Skeletal muscle tissue (tissue), 4 donors: ENCODE measurements around the gene CREG1. TPM values are rescaled to one million over a fixed set of nuclear protein-coding genes. Genes with fewer than 3 reads are reported as not detected.

ENCODE experiments used
- H3K27ac ChIP-seq: one replicate; pipeline ENCODE4 v1.7.0; 2013; ENCODE audit warnings: mild to moderate bottlenecking, low read depth, low read length, inconsistent platforms
- H3K27me3 ChIP-seq, 3 donors: one replicate each; pipeline ENCODE4 v1.7.0; 2013; ENCODE audit warnings: low read length in 3 of 3; ENCODE audit not compliant: control insufficient read depth in 3 of 3, insufficient read depth in 3 of 3
- H3K36me3 ChIP-seq, 3 donors: one replicate each; pipeline ENCODE4 v1.7.0; 2013; ENCODE audit warnings: low read length in 3 of 3; ENCODE audit not compliant: control insufficient read depth in 3 of 3, insufficient read depth in 3 of 3
- H3K4me1 ChIP-seq, 3 donors: one replicate each; pipeline ENCODE4 v1.7.0; 2013; ENCODE audit warnings: low read length in 3 of 3, mild to moderate bottlenecking in 3 of 3; ENCODE audit not compliant: control insufficient read depth in 3 of 3, insufficient read depth in 3 of 3
- H3K4me3 ChIP-seq, 3 donors: one replicate each; pipeline ENCODE4 v1.7.0; 2013; ENCODE audit warnings: low read length in 3 of 3
- H3K9ac ChIP-seq, 3 donors: one replicate each; pipeline ENCODE4 v1.7.0; 2013; ENCODE audit warnings: low read length in 3 of 3, mild to moderate bottlenecking in 3 of 3, moderate library complexity in 2 of 3, low read depth in 1 of 3
- H3K9me3 ChIP-seq, 3 donors: one replicate each; pipeline ENCODE4 v1.7.0; 2013; ENCODE audit warnings: low read length in 3 of 3; ENCODE audit not compliant: control insufficient read depth in 3 of 3
- total RNA-seq: library from RNA; depleted of rRNA; stranded (reverse); fragments of >200 nt; gene quantifications from one replicate; pipeline ENCODE4 v1.2.3, GENCODE V29; 2014
- donor health status: Osteomylitis.

The CREG1 gene
- total RNA-seq, 1 donor from 2014 or later = 25.6 TPM

DNA sequence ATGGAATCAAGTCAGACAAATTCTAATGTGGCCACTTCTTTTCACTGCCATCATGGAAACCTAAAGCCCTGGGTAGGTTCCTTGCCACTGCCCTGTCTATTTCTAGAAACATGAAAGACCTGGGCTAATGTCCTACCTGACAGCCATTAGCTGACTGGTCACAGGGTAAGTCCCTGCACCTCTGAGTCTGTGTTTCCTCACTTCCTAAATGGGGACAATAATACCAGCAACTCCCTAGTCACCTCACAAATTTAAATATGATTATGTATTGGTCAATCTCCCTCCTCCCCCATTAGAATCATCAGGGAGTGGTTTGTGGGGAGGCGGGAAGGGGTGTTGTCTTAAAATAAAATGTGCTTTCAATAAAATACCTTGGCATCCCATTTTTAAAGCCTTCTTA lies 2.2 kb downstream of the CREG1 start:
- peak overlapping the region in 2 of 3 donors; percentile 10 to 41 for H3K4me3 ChIP-seq
- no peak overlapping the region for H3K9ac ChIP-seq
- peaks cover 22 to 45% (median 22%) of the 10 kb centered on the region in 3 donors for H3K4me1 ChIP-seq
- H3K36me3 ChIP-seq = no peaks in the 10 kb centered on the region
- no peaks in the 10 kb centered on the region for H3K27me3 ChIP-seq
- H3K9me3 ChIP-seq = no peaks in the 10 kb centered on the region
- H3K27ac ChIP-seq = no peak overlapping the region

DNA sequence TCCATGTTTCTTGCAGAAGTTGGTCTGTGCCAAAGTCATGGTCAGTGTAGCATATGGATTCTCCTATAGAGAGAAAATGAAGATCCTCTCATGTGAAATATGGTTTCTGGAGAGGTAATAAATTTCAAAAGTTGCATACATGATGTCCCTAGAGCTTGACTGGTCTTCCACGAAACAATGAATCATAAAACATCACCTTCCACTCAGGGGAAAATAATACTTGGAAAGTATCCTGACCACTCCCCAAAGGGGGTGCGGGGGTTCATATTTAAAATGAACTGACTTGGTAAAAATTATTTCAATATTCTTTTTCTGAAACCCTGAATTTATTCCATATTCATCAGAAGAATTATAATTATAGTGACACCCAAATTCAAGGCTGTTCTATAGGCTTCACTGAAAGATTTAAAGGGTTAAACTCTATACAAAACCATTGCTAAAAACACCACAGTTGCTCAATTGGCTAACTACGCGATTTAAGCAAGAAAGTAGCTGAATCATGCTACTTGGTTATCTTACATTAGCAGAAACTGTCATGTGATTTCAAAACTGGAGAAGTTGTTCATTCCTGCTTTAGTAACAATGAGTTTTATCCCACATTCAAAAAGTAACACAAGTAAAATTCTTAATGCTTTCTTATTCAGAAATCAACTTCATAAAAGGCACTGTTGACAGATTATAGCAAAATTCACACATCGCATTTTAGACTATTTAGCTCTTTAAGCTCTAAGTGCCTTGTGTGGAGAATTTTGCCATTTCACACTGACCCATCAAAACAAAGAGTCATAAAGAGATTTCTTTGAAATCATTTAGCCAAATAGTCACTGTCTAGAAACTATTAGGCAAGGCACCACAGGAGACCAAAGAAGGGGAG lies 5.3 kb downstream of the CREG1 start:
- H3K9me3 ChIP-seq = no peaks in the 10 kb centered on the region
- H3K4me1 ChIP-seq = peaks cover 14 to 33% (median 14%) of the 10 kb centered on the region in 3 donors
- H3K9ac ChIP-seq = no peak overlapping the region

GRCh38 chr1:167546935-167547334 lies 6.6 kb downstream of the CREG1 start:
- Histone ChIP-seq H3K36me3 (peaks cover 21 to 22% (median 21%) of the 10 kb centered on the region in 3 donors), H3K27ac (no peak overlapping the region), H3K9ac (no peak overlapping the region)

More for the DNA sequence above, 5.3 kb downstream of the CREG1 start:
- no peaks in the 10 kb centered on the region for H3K27me3 ChIP-seq
- H3K36me3 ChIP-seq = peaks cover 15 to 19% (median 18%) of the 10 kb centered on the region in 3 donors
- H3K4me3 ChIP-seq = no peak overlapping the region
- H3K27ac ChIP-seq = peak overlapping the region; percentile 70

DNA sequence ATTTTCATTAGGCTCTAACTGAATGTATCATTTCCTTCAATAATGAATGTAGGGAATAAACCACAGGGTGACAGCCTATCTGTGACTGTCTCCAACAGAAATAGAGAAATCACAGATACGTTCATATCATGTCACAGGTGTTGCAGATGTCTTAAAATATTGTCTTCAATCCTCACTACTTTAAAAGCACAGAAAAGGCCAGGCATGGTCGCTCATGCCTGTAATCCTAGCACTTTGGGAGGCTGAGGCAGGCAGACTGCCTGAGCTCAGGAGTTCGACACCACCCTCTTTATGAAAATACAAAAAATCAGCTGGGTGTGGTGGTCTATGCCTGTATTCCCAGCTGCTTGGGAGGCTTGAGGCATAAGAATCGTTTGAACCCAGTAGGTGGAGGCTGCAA lies 8.2 kb downstream of the CREG1 start:
- Histone ChIP-seq H3K27me3 (no peaks in the 10 kb centered on the region), H3K36me3 (peaks cover 21 to 25% (median 22%) of the 10 kb centered on the region in 3 donors), H3K27ac (no peak overlapping the region), H3K4me1 (peaks cover 0 to 10% (median 3%) of the 10 kb centered on the region in 3 donors), H3K9me3 (no peaks in the 10 kb centered on the region), H3K9ac (no peak overlapping the region), H3K4me3 (no peak overlapping the region)

More at GRCh38 chr1:167546935-167547334, 6.6 kb downstream of the CREG1 start:
- Histone ChIP-seq H3K4me3 (no peak overlapping the region), H3K4me1 (peaks cover 4 to 20% (median 4%) of the 10 kb centered on the region in 3 donors), H3K27me3 (no peaks in the 10 kb centered on the region), H3K9me3 (no peaks in the 10 kb centered on the region)

GRCh38 chr1:167544447-167545093 lies 9.0 kb downstream of the CREG1 start:
- Histone ChIP-seq H3K27ac (no peak overlapping the region), H3K9me3 (no peaks in the 10 kb centered on the region), H3K4me3 (no peak overlapping the region), H3K9ac (no peak overlapping the region), H3K4me1 (peaks cover 0 to 10% (median 3%) of the 10 kb centered on the region in 3 donors), H3K36me3 (peaks cover 21 to 25% (median 22%) of the 10 kb centered on the region in 3 donors), H3K27me3 (no peaks in the 10 kb centered on the region)

GRCh38 chr1:167543199-167543990 lies 10.2 kb downstream of the CREG1 start:
- Histone ChIP-seq H3K9ac (no peak overlapping the region), H3K36me3 (peaks cover 21 to 25% (median 22%) of the 10 kb centered on the region in 3 donors), H3K27ac (no peak overlapping the region), H3K9me3 (no peaks in the 10 kb centered on the region), H3K4me1 (peaks cover 0 to 10% (median 0%) of the 10 kb centered on the region in 3 donors), H3K4me3 (no peak overlapping the region), H3K27me3 (no peaks in the 10 kb centered on the region)

DNA sequence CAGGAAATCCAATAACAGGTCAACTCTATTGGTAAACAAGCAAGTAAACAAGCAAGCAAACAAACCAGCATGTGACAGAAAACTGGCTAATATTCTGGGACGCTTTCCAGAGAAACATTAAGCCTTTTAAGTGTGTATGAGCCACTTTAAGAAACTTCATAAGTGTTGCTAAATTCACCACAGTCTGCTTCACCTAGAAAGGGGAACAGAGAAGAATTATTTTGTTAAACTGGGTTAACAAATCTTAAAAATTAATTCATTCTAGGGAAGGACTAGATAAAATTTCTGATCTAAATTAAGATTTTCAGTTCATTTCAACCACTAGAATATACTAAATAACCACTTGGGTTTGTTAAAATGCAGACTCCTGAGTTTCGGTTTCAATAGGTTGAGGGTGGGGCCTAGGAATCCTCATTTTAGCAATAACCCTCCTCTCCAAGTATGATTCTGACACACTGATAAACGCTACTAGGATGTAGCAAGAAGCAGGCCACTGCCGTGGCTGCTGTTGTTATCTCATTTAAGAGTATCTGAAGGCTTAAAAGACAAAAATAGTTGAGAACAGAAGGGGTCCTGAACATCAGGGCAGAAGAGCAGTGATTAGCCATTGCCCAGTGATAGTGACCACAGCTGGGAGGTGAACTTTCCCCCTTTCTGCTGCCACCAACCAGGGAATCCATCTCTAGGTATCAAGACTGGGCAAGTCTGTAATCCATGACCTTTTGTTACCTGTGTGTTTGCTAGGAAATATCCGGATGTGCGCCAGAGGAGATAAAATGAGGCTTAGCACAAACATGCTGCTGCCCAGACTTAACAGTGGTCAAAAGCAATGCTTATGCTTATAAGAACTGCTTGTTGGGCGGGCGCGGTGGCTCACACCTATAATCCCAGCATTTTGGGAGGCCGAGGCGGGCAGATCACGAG lies 11.2 kb downstream of the CREG1 start:
- H3K36me3 ChIP-seq = peaks cover 21 to 25% (median 22%) of the 10 kb centered on the region in 3 donors
- H3K4me1 ChIP-seq = peaks cover 0 to 10% (median 0%) of the 10 kb centered on the region in 3 donors
- H3K9me3 ChIP-seq = no peaks in the 10 kb centered on the region
- H3K9ac ChIP-seq = no peak overlapping the region
- no peak overlapping the region for H3K27ac ChIP-seq
- no peaks in the 10 kb centered on the region for H3K27me3 ChIP-seq
- H3K4me3 ChIP-seq = no peak overlapping the region

DNA sequence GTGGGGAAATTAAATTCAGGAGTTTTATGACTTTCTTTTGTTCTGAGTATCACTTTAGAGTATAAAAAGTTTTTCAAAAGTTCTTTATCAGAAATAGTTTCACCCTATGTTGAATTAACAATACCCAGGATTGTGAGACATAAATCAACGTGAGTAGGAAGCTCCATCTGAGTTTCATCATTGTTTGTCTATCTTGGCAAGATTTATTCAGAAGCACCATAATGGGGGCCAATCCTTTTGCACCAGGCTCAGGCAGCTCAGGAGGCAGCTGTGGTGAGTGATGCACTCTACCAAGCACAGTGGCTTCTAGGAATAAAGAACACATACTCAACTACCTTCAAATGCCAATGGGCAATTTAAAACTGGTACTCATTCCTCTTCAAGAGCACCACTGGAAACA lies 12.0 kb downstream of the CREG1 start:
- Histone ChIP-seq H3K4me3 (no peak overlapping the region), H3K27ac (no peak overlapping the region), H3K36me3 (peaks cover 21 to 25% (median 22%) of the 10 kb centered on the region in 3 donors), H3K27me3 (no peaks in the 10 kb centered on the region), H3K9ac (no peak overlapping the region), H3K4me1 (peaks cover 0 to 4% (median 0%) of the 10 kb centered on the region in 3 donors), H3K9me3 (no peaks in the 10 kb centered on the region)

GRCh38 chr1:167541003-167541402 lies 12.6 kb downstream of the CREG1 start:
- Histone ChIP-seq H3K27me3 (no peaks in the 10 kb centered on the region), H3K4me1 (peaks cover 0 to 4% (median 0%) of the 10 kb centered on the region in 3 donors), H3K36me3 (peaks cover 20 to 22% (median 20%) of the 10 kb centered on the region in 3 donors), H3K9me3 (no peaks in the 10 kb centered on the region), H3K4me3 (no peak overlapping the region), H3K27ac (no peak overlapping the region), H3K9ac (no peak overlapping the region)
